GM12892 (cell line): ENCODE results near the gene ANKRD53.

ENCODE experiments used
- POLR2A ChIP-seq: IDR thresholded peaks from 2 replicates; pipeline ENCODE4 v1.6.1; 2011; ENCODE audit warnings: low read depth, low read length, control low read depth
- POLR2AphosphoS5 ChIP-seq: IDR thresholded peaks from 2 replicates; pipeline ENCODE4 v1.6.1; 2011; ENCODE audit warnings: low read depth, low read length, control low read depth

DNA sequence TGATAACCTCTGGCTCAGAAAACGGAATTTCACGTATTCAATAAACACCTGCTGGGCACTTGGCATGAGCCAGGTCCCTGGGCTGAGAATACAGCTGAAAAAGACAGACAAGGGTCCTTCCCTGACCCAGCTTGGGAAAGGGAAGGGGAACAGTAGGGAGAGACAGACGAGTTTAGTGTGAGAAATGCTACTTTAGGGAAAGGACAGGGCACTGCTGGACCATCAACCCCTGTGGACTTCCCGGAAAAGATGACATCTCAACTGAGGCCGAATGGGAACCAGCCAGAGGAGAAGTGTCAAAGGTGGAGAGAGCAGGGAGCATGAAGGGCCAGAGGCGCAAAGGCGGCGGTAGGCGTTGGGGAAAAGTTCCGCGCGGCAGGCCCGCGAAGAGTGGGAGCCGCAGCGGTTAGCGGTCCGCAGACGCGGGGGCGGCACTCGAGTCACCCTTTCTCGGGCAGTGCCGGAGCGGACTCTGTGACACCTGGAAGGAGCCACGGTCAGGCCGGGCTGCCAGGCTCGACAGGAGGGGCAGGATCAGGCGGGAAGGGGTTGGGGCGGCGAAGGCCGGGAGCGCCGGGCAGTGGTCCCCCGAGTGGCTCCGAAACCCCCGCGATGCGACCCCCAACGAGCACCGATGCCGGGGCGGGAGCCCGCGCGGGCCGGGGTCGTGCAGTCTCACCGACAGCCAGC lies 15.7 kb downstream of the ANKRD53 start:
- no peak for TF ChIP-seq POLR2A
- no peak for TF ChIP-seq POLR2AphosphoS5
